Measurements from ENCODE around the gene LBHD2.
A peak's percentile ranks its signal among the peaks of the same experiment; 100 is the strongest.
"Not testable (repeated sequence)": the region's sequence is repeated elsewhere in the genome, so short reads cannot be mapped to it uniquely, and the experiment has no call there.

Gene LBHD2
- 0 reads per million in 2 donors for total RNA-seq

- DNase-seq: no peak
Measured at GRCh38 chr14:103084021-103084919, at the start of gene LBHD2. Gene LBHD2, plus strand, starts transcription at chr14:103084210. Its CDS starts 1,803 bp downstream, at chr14:103086013.

- no peak for DNase-seq
Measured at GRCh38 chr14:103041464-103041863, 42.5 kb upstream of the LBHD2 start.

DNA sequence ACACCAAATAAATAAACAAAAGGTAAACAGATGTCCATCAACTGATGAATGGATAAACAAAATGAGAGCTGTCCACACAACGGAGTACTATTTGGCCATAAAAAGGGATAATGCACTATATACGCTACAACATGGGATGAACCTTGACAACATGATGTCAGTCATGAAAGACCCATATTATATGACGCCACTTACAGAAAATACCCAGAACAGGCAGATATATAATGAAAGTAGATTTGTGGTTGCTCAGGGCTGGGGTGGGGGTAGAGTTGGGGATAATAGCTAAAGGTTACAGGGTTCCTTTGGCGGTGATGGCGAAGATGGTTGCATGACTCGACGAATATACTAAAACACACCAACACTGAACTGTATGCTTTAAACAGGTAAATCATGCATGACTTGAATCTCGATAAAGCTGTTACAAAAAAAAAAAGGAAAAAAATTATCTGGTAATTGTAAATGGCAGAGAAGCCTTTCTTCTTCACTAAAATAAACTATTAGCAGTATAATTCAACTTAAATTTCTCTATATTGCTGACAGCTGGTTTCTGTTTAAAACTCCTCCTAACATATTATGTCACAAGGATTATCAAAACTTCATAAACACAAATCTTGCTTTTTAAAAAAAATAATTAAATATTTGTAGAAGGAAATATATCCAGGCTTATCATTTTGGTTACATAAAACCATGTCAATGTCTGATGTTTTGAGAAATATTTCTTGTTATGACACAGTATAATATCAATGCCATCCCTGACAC, 40.6 kb upstream of the LBHD2 start:
- no peak for DNase-seq

- no peak for DNase-seq
Measured at GRCh38 chr14:103045371-103045869, 38.6 kb upstream of the LBHD2 start.

GRCh38 chr14:103047453-103047852, 36.6 kb upstream of the LBHD2 start:
- DNase-seq: not testable (repeated sequence)

DNA sequence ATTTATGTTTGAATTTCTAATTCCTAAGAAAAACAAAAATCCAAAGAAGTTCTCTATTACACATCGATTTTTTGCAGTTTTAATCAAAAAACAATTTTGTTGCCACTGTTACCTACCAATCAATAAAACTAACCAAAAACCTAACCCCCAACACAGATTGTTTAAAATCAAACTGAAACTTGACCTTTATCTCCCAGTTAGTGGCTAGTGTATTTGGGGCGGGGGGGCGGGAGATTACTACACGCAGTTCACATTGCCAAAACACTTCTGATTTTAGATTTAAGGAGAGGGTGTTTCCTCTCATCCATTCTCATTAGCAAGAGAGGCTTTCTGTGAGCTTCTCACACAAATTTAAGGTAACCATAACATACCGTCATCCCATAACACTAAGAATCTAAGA, 33.1 kb upstream of the LBHD2 start:
- DNase-seq: no peak

DNA sequence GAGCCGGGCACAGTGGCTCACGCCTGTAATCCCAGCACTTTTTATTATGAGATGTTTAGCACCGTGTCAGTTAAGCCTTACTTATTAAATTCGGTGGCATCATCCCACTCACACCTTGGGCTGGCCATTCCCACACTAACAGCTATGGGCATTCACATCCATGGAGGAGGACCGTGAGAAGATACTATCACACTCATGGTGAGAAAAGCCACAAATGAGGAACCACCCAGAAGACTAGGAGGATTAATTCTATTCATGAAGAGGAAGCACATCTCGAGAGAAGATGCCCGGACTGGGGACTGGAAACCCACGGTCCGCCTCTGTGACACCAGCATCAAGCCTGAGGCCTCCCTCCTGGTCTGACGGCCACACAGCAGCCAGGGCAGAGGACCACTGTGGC, 31.6 kb upstream of the LBHD2 start:
- DNase-seq: no peak

DNA sequence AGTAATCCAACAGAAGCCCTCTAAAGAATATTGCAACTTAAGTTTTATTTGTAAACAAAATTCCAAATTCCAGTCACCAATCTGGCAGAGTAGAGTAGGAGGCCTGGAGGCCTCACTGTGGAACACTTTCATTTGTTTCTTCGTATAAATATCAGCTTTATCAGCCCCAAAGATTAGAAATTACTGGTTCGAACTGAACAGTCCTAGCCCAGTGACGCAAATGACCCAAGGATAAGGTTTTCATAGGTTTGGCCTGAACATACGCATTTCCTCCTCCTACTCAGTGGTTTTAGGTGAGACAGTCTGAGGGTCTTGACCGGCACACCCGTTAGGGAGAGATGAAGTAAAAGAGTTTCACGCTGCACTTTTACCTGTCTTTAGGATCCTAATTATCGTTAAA, 28.3 kb upstream of the LBHD2 start:
- DNase-seq: no peak

DNA sequence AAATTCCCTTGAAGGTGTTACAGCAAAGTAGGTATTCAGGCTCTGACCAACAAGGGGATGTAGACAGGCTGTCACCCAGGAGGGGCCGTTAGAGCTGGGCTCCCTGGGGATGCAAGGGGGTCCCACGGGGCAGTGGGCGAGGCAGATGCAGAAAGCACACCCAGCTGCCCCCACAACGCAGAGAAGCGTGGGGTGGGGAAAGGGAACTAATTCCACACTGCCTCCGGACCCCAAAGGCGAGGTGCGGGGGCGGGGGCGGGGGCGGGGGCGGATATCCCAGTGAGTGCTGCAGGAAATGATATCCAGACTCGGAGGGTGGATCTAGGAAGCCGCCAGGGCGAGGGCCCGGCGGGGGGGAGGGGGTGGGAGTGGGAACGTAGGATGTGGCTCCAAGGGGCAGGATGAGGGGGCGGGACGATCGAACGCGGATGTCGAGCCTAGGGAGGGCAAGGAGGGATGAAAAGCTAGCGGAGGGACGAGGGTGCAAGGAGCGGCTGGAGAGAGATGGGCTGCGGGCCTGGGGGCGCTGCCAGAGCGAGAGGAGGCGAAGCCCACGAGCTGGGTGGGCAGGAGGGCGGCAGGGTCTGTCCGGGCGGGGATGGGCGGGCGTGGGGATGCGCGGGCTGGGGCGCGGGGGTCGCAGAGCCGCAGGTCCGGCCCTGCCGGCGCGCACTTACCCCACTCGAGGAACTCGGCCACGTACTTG, 27.5 kb upstream of the LBHD2 start:
- no peak for DNase-seq

DNA sequence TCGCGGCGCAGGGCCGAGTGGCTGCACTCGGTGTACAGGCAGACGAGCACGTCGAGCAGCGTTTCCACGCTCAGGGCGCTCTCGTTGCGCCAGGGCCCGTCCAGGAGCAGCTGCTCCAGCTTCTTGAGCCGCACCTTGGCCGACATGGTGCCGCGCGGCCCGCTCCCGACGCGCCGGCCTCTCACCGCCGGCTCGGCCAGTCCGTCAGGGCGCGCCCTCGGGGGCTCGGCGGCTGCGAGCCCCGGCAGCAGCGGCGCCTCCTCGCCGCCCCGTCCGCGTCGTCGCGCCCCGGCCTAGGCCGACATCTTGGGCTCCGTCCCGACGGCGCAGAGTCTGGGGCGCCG, 27.0 kb upstream of the LBHD2 start:
- DNase-seq: no peak

DNA sequence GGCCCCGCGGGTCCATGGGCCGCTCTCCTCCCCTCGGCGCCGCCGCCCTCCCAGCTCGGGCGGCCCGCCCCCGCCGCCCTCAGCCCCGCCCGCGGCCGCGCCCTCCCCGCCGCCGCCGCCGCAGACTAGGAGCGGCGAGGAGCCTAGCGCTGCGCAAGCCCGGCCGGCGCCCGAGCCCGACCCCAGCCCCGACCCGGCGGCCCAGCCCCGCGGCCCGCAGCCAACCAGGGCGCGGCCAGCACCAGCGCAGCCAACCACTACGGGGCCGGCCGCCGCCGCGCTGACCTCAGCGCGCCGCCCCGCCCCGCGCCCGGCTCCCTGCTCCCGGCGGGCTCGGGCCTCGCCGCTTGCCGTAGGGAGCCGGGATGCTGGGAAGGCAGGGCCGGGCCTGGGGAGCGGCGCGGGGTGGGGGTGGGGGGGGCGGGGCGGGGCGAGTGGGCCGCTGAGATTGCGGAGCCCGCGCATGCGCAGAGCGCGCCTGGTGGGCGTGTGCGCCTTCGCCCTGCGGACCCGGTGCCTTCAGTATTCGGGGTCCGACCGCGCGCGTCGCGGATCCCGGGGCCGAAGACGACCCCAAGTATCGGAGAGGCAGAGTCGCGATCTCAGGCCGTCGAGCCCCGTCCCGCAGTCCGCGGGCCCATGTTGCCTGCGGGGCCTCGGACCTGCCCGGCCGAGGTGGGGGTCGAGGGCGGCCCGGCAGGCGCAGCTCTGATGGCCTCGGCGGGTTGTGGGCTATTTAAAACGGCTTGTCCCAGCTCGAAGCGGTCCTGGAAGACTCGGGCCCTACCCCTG, 26.4 kb upstream of the LBHD2 start, which contains the start of gene CDC42BPB:
Gene CDC42BPB (minus strand): TSS at position 178 of the 792 bp plus-strand sequence. CDS start 376 bp downstream, outside the sequence.
- DNase-seq: peak; percentile 35 to 80 (median 51)

- no peak for DNase-seq
Measured at GRCh38 chr14:103058164-103059055, 25.6 kb upstream of the LBHD2 start.

GRCh38 chr14:103059556-103059955, 24.5 kb upstream of the LBHD2 start:
- no peak for DNase-seq

- DNase-seq: no peak
Measured at GRCh38 chr14:103061482-103061976, 22.5 kb upstream of the LBHD2 start.

- no peak for DNase-seq
Measured at GRCh38 chr14:103064436-103064835, 19.6 kb upstream of the LBHD2 start.

GRCh38 chr14:103064978-103065377, 19.0 kb upstream of the LBHD2 start:
- DNase-seq: no peak

DNA sequence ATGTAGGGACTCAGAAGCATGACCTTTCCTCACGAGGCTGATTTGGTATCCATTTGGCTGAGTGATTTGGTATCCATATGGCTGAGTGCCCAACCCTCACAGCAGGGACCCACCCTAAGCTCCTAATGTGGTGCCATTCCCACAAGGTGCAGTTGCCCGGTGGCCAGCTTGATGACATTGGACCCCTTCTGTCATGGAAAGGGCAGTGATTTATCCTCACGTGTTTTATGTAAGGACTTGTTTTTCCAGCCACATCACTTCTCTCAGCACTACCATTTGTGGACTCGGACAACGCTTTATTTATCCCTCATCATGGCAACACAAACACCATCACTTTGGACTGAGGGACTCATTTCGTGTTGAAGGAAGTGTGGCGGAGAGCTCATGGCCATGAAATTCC, 18.1 kb upstream of the LBHD2 start:
- DNase-seq: no peak

DNA sequence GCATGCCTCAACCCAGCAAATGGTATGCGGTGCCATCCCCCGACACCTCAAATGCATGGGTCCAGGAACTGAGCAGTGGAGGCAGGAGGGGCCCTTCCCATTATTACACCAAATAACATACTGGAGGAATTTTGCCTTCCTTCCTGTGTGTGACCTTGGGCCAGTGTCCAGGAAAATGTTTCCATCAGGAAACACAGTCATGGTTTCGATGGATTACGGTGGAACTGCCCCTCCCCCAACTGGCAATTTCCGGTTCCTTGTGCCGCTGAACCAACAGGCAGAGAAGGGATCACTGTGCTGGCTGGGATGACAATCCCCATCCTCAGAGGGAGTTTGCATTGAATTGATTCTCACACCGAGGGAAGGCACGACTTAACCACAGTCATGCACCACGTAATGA, 17.6 kb upstream of the LBHD2 start:
- DNase-seq: no peak

DNA sequence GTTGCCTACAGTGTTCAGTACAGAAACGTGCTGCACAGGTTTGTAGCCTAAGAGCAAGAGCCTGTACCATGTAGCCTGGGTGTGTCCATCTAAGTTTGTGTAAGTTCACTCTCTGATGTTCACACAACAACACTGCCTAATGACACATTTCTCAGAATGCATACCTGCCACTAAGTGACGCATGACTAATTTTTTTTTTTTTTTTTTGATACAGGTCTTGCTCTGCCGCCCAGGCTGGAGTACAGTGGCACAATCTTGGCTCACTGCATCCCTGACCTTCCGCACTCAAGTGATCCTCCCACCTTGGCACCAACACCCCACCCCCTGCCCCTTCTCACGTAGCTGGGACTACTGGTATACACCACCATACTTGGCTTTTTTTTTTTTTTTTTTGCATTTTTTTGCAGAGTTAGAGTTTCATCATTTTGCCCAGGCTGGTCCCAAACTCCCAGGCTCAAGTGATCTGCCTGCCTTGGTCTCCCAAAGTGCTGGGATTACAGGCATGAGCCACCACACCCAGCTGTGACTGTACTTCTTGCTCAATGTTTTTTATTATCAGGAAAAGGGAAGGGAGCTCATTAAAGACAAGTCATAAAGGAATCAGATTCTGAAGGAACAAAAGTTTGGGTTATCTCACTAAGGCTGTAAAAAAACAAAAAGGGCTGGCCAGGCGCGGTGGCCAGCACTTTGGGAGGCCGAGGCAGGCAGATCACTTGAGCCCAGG, 16.6 kb upstream of the LBHD2 start:
- no peak for DNase-seq

Measured in T-helper 2 cell (primary cell).